GM18873 (cell line): ENCODE results near the gene DARS1.

Experiments used
- ATAC-seq: cut with Tn5 transposase; IDR thresholded peaks from one replicate; pipeline ENCODE4 v1.9.1; 2021; ENCODE audit warnings: mild to moderate bottlenecking, moderate library complexity, moderate number of reproducible peaks; ENCODE audit not compliant: unreplicated experiment, low FRiP score

DARS1 gene

GRCh38 chr2:135948642-135949355 lies 36.6 kb downstream of the DARS1 start:
- ATAC-seq = peak; percentile 76

DNA sequence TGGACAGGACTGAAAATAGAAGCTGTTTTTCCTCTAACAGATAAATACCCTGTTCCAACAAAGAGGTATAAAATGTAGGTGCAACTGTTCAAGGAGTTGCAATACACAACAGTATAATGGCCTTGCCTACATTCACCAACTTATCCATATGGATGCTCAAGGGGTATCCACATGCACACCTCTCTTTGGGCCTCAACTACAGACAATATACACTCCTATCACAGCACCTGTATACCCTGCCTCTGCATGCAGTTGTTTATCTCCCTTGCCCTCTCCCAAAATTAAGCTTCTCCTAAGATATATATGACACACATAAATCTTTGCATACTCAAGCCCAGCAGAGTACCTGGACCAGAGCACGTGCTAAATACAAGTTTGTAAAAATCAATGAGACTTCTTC lies 37.3 kb downstream of the DARS1 start:
- no peak for ATAC-seq

DNA sequence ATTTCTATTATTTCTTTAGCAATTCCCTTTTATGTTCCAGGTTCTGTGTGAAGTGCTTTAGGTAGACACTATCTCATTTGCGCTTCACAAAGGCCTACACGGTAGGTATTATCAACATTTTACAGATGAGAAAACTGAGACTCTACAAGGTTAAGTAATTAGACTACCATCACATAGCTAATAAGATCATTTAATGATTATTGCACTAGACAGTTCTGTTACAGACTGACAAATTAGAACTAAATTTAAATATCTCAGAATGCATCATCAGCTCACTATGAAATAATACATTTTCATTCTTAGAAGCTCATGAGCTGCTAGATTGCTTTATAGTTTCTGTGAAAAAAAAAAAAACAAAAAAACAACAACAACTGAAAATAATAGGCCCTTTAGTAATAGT lies 37.9 kb downstream of the DARS1 start:
- ATAC-seq = no peak

DNA sequence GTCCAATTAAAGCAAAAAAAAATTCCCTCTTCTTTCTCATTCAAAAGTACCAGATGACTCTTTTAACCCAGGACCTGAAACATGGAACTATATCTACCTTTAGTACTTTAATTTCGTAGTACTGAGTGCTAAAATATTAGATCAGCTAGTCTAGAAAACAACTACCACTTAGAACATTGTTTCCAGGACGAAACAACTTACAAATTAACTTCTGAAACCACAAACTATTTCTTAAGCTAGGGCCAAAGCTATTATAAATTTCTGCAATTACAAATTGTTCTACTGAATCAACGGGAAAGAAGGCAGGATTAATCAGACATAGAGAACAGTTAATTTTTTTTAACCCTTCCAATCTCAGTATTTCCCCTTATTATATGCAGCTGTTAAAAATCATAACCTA lies 39.9 kb downstream of the DARS1 start:
- ATAC-seq = no peak

DNA sequence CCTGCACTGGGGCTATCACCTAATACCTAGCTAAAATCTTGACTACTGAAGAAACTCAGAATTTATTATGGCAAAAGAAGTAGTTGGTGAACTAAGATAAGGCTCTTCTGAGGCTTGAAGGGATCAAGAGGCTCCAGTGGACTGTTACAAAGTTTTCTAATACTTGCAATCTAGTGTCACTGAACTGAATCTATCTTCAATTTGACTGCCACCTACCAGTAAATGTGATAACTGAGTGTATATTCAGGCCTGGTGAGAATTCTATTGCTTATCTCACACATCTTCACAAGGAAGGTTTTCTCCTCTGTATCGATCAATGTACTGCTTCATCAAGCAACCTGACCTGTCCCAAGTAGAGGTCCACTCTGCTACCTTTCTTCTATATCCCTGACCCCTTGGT lies 40.8 kb downstream of the DARS1 start:
- ATAC-seq = no peak

DNA sequence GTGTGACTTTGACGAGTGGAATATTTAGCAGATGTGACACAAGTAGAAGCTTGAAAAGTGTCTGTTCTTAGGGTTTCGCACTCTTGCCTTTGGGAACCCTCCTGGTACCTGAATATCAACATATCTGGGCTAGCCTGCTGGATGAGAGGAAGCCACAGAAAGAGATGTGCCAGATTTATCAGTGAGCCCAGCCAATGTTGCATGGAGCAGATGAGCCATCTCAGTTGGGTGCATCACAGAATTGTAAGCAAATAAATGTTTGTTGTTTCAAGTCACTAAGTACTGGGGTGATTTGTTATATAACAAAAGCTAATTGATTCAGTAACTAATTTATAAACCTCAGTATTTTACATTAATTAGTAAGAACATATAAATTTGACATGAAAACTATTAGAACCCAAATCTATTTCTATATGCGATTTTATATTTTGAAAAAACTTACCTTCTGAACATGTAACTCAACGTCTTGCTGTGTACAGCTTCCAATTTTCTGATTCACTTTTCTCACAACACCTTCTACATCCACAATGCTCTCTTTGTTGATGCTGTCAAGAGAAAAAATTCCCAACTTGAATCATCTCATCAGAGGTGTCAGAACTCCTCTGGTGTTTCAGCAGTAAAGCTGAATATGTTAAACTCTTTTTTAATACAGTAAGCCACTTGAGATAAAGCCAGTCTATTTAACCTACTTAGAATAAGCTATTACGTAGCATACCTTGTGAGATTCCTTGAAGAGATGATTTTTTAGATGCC lies 42.3 kb downstream of the DARS1 start:
- ATAC-seq = no peak

- ATAC-seq = no peak
Observed at GRCh38 chr2:135936524-135936923, 48.9 kb downstream of the DARS1 start.

GRCh38 chr2:135935914-135936313 lies 49.5 kb downstream of the DARS1 start:
- ATAC-seq = no peak

DNA sequence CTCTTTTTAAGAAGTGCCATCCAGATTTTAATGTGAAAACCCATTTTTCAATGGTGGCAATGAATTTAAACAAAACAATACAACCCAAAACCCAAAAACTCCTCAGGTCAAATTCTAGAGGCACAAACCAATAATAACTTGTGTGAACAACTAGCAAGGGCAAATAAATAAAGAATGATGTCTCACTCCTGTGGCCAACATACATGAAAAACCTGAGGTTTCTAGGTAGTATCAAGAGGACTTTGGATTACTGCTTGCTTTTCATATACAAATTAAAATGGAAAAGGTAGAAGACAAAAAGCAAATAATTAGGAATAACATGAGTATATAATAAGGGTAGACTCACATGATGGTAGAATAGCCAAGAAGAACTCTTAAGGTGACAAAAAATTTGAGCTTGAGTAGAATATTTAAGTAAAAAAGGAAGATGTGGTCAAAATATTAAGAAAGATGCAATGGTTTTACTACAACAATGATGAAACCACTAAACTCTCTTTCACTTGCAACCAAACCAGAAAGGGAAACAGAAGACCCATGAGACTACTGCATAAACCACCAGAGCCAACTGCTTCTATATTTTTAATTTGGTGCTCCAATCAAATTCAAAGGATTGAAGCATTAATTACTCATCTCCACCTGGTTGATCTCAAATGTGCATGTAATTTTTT lies 53.5 kb downstream of the DARS1 start:
- peak; percentile 78 for ATAC-seq

DNA sequence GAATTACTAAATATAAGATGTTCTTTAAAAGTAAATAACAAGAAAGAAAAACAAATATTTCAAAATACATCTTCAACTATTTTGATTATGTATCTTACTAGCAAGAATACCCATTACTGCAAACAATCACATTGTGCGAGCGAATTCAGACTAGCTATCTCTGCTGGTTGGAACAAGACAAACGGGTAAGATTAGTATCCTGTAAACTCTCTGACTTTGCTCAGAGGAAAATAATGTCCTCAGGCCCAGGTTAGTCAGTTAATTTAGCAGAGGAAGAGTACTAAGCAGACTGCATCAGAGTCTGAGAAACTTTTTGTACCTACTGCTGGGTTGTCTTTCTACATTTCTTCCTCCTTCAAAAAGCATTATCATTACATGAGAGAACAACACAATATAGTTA lies 58.8 kb downstream of the DARS1 start:
- ATAC-seq = no peak

GRCh38 chr2:135925571-135925970 lies 59.9 kb downstream of the DARS1 start:
- ATAC-seq = no peak

DNA sequence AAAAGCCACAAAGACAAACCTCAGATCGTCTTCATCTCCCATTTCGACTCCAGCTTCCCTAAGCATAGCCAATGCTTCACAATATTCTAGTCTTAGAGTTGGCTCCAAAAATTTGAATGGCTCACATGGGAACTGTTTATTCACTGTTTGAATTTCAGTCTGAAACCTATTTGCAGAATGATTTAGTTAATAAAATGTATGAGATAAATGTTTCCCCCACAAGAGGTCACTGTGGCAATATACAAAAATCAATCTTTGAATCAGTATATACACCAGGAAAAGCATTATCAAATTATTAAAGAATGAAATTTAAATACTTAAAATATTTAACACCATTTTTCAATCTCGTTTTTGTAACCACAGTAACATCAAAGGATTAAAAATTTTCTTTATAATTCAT lies 69.2 kb downstream of the DARS1 start:
- no peak for ATAC-seq

DNA sequence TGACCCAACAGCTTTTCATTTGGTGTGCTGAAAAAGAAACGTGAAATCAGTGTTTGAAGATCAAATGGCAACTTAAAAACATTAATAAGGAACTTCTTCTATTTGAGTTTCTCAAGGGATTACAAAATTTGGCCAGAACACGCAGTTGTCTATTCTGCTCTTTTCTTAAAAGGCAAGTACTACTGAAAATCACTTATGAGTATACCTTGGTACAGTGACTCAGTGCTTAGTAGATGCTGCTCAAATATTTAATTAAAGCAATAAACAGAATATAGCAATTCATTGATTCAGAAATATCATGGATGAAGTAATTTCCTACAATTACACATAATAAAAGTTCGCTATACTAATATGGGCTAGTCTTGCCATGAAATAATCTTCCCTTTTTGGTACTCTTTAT lies 70.9 kb downstream of the DARS1 start:
- no peak for ATAC-seq

- no peak for ATAC-seq
Observed at GRCh38 chr2:135913727-135914365, 71.6 kb downstream of the DARS1 start.

DNA sequence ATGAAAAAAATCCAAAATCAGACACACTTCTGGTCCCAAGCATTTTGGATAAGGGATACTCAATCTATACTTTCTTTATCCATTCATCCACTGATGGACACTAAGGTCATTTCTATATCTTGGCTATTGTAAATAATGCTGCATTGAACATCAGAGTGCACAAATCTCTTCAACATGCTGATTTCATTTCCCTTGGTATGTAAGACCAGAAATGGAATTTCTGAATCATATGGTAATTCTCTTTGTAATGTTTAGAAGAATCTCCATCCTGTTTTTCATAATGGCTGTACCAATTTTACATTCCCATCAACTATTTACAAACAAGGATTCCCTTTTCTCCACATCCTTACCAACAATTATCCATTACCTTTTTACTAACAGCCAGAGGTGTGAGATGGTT lies 75.5 kb downstream of the DARS1 start:
- ATAC-seq = no peak

DNA sequence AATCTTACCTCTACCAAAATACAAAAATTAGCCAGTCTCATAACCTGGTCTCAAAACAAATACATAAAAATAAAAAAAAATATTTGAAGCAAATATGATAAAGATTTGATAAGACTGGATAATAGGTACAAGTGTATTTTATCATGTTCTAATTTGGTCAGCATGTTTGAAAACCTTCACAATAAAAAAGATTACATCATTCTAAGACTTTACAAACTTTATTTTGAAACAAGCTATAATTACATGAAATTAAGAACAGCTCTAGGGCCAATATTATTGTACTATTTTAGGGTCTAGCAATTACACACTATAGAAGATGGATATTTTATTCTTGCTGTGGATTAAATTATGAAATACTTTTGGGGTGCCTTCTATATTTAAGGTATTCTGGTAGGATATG lies 79.7 kb downstream of the DARS1 start:
- no peak for ATAC-seq

DNA sequence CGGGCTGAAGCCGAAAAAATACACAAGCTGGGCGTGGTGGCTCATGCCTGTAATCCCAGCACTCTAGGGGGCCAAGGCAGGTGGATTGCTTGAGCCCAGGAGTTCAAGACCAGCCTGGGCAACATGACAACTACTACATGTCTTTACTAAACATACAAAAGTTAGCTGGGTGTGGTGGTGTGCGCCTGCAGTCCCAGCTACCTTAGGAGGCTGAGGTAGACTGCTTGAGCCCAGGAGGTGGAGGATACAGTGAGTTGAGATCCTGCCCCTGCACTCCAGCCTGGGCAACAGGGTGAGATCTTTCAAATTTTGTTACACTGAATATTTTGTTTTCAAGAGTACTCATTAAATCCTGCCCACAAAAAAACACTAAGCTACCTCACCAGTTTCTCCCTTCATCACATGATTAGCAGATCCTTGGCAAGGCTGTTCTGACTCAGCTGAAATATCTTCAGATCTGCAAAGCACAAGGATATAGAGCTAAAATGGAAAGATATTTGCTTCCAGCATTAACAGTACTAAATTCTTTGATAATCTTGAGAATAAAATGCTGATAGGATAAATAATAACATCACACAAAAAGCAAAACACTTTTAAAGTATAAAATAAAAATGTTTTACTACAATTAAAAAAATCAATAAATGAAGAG lies 81.0 kb downstream of the DARS1 start:
- ATAC-seq = no peak

DNA sequence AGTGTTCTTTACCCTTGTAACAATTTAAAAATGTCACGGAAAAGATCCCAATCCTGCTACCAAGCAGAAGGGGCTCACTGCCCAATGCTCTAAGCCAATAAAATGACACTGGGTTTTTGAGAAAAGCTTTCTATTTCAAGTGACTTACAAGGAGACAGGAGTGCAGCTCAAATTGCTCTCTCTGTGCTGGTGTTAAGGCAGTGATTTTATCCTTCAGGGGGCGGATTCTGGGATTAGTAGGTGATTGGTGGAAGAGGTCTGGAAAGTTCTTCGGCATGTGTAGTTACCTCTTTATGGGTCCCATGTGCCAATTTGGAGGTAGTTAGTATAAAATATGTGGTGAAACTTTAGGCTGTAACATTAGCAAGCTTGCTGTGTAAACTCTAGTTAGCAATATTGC lies 81.8 kb downstream of the DARS1 start:
- no peak for ATAC-seq

GRCh38 chr2:135899567-135899966 lies 85.9 kb downstream of the DARS1 start:
- no peak for ATAC-seq

DNA sequence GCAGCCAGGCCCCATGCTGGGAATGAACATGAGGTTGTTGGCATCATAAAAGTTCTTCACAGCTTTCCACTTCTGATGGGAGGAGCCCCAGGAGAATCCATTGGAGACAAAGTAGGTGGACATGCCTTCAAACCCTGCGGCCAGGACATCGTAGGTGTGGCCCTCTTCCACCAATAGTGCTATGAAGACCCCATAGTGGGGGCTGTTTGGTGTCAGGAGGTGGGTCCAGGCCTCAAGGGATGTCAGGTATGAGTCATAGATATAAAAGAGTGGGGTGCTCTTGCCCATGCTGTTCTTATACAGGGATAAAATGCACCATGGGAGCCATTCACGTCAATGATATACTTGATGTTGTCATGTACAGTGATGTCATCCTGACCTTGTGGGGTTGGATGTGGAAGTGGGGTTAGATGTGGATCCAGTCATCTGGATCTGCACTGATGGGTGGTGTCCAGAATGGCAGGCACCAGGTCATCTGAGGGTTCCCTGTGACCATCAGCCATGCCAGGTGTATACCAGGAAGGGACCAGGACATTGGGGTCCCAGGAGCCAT lies 87.1 kb downstream of the DARS1 start:
- ATAC-seq = no peak
